ENCODE data around the gene PRKCSH.

DNA sequence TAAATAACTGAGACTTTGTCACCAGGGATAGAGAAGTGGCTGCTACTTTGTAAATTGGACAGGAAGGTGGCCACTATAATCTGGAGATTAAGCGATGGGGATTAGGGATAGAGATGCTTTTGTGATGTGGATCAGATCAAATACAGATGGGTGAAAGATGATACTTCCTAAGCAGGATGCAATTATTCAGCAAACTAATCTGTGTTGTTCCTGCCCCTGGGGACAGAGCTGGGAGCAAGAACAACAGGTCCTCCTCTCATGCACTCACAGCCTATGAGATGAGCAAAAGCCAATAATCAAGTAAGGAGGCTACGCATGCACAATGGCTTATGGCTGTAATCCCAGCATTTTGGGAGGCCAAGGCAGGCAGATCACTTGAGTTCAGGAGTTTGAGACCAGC, 20.9 kb upstream of the PRKCSH start:
- no peak for TF ChIP-seq POLR2A (IDR thresholded peaks at IDR 0.05)
- TF ChIP-seq, protein P1, sequence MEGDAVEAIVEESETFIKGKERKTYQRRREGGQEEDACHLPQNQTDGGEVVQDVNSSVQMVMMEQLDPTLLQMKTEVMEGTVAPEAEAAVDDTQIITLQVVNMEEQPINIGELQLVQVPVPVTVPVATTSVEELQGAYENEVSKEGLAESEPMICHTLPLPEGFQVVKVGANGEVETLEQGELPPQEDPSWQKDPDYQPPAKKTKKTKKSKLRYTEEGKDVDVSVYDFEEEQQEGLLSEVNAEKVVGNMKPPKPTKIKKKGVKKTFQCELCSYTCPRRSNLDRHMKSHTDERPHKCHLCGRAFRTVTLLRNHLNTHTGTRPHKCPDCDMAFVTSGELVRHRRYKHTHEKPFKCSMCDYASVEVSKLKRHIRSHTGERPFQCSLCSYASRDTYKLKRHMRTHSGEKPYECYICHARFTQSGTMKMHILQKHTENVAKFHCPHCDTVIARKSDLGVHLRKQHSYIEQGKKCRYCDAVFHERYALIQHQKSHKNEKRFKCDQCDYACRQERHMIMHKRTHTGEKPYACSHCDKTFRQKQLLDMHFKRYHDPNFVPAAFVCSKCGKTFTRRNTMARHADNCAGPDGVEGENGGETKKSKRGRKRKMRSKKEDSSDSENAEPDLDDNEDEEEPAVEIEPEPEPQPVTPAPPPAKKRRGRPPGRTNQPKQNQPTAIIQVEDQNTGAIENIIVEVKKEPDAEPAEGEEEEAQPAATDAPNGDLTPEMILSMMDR (IDR thresholded peaks at IDR 0.05), result no peak
